ENCODE data around the gene RNF41.
A peak's percentile ranks its signal among the peaks of the same experiment; 100 is the strongest.
"Not testable (repeated sequence)": the region's sequence is repeated elsewhere in the genome, so short reads cannot be mapped to it uniquely, and the experiment has no call there.

RNF41 gene

DNA sequence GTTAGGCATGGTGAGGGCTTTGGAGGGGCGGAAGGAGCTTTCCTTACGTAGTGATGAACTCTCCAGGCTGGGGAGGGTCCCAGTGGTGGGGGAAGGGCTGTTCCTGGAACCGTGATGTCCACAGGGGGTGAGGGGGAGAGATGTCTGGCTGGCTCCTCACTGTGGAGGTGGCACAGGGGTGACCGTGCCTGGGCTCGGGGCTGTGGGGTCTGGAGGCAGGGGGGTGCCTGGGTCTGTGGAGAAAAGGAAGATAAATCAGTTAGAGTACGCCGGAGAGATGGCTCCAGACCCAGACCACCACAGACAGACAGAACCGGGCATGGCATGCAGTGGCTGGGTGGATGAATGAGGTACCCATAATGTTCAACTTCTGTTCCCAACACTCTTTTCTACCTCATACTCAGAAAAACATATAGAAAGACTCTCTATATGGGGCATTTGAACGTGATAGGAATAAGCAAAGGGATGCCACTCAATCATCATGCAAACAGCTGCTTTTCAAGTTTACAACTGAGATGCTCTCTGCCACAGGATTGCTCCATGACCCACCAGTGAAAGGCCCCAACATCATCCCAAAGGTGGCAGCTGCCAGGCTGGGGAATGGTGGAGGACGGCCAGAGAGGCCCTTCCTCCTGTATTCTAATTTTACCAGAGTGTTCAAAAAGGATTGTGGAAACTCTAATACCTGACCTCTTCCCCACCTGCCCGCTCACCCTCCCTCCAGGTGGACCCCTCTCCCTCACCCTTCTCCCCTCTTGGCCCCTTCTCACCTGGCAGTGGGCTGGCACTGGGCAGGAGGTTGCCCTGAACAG, 58.0 kb downstream of the RNF41 start:
- no peak for DNase-seq

GRCh38 chr12:56162468-56163290, 59.0 kb downstream of the RNF41 start:
- no peak for DNase-seq

DNA sequence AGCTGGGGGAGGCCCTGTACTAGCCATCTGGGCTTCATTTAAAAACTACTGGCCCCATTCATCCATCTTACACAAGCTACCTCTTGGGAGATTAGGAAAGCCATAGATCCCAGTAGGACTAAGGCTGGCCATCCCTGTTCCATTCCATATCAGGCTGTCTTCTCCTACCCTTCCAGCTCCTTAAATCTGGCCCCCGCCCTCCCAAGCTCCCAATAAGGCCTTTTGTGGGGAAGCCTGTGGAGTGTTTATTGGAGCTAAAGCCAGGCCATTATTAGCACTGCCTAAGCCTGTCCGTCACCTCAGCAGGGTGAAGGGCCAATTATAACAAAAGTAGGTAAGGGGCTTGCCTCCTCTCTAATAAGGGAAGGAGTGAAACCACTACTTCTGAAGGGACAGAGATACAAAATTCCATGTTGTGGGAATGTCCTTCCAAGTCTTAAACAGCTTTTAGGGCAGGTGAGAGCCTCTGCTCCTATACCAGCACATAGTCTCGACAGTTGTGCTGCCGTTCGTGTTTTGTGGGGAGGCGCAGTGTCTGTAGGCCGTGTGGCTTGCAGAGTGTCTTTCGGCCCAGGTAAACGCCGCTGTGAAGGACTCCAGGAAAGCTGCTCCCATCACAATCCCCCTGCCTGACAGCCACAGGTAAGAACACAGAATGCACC, 59.9 kb downstream of the RNF41 start:
- no peak for DNase-seq

- no peak for DNase-seq
Observed at GRCh38 chr12:56160894-56161689, 60.6 kb downstream of the RNF41 start.

DNA sequence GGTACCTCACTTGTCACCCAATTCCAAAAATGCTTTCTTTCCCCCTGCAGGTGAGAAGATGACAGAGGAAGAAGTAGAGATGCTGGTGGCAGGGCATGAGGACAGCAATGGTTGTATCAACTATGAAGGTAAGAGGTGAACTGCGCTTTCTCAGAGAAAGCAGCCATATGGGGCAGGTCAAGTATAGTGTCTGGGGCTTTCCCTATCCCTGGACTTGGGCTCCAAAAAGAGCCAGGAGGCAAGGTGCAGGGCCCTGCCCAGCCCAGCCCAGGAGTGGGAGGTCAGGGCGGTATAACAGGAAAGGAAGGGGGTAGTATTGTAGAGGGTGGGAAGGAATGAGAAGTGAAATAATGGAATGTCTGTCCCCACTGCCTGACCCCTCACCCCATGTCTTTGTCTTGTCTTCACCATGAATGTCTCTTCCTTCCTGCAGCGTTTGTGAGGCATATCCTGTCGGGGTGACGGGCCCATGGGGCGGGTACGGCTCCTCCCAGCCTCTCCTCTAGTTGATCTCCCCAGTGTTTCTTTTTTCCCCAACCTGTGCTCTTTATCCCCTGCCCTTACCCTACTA, 61.4 kb downstream of the RNF41 start:
- DNase-seq: peak; percentile 79

DNA sequence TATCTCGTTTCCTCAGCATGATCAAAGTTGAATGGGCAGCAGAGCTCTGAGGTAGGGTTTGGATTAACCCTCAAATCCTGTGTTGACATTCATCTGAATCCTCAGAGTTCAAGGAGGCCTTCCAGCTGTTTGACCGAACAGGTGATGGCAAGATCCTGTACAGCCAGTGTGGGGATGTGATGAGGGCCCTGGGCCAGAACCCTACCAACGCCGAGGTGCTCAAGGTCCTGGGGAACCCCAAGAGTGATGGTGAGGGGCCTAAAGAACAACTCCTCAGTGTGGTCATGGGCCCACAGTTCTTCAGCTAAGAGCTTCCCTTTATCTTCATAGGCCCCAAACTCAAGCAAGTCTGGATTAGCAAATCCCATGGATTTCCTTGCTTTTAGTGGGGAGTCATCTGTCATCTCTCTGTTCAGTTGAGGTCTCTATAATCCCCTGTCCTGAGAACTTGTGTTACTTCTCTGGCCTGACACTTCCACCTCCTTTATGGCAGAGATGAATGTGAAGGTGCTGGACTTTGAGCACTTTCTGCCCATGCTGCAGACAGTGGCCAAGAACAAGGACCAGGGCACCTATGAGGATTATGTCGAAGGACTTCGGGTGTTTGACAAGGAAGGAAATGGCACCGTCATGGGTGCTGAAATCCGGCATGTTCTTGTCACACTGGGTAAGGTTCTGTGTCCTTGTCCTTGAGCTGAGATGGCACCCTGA, 62.1 kb downstream of the RNF41 start:
- no peak for DNase-seq

DNA sequence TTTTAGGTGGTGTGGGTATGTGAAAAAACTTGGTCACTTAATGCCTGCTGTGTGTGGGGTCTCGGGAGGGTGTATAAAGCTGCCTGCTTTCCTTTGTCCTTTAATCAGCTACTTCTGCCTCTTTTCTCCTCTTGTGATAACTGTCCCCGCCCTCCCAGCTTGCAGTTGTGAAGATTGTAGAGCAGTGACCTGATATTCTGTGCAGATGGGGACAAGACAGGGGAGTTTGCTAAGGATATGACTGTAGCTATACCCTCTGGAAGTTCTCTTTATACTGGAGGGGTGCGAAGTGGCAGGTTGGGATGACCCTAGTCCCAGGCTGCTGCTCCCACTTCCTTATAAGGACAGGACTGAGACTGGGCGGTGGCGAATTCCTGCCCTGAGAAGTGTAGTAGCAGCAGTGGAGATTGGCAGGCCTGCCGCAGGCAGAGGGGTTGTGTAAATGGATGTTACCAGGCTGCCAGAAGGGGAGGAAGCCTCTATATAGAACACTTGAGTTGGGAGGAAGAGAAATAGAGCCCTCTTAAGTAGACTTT, 62.7 kb downstream of the RNF41 start:
- peak; percentile 54 for DNase-seq

DNA sequence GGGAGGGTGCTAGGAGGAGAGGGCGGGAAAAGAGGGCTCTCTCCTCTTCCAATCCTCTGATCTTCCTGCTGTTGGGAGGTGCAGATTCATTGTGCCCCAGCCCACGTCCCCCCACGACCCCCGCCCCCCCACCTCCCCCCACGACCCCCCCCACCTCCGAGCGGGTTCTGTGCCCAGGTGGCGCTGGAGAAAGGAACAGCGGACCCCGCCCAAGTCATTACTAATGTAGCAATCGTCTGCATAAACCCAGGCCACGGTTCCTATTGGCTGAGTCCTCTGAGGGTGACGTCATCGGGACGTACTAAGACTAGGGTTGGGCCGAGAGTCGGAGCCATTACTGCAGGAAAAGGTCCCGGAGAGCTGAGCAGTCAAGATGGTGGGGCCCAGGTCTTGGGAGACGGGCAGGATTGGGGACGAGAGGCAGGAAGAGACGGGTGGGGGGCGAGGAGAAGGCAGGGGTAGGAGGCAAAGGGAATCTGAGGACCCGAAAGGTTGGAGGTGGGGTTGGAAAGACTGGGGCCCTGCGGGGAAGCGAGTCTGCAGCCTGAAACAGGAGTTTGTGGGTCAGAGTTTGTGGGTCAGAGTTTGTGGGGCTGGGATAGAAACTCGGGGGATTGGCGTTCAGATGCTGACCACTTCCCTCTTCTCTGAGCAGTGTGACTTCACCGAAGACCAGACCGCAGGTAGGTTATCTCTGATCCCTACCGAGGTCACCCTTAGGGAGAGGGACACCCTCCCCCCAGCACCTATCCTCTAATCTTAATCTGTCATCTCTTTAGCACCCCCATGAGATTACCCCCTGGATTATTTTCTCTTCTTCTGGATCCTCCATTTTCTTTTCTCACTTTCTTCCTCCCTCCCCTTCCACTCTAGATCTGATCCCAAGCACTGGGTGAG, 63.4 kb downstream of the RNF41 start, which contains the start of gene MYL6:
TSS of gene MYL6 (plus strand) at position 331 of the 897 bp plus-strand sequence. CDS start at position 374, 43 bp downstream.
- peak; percentile 98 for DNase-seq

DNA sequence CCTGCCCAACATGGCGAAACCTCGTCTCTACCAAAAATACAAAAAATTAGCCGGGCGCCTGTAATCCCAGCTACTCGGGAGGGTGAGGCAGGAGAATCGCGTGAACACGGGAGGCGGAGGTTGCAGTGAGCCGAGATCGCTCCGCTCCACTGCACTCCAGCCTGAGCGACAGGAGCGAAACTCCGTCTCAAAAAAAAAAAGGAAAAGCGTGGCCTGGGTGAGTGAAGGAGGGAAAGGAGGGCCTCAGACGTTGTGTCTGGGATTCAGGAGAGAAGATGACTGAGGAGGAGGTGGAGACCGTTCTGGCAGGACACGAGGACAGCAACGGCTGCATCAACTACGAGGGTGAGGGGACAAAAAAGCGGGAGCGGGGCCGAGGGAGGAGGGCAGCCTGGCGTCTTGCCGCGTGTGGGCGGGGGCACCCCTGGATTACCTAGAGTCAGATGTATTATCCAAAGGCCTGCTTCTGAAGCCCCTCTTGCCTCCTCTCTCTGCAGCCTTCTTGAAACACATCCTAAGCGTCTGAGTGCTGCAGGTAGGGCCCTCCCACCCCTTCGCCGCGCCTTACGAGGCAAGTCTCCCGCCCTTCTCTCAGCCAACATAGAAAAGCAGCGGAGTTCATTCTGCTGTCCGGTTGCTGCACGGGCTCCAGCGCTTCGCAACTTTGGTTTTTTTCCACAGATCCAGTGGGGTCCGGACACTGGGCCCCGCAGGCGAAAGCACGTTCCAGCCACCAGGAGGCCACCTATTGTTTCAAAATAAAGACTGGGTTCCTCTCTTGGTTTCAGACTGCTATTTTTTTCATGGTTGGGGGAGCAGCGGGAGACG, 64.3 kb downstream of the RNF41 start:
- peak; percentile 70 for DNase-seq

- DNase-seq: not testable (repeated sequence)
Observed at GRCh38 chr12:56156464-56157200, 65.1 kb downstream of the RNF41 start.

DNA sequence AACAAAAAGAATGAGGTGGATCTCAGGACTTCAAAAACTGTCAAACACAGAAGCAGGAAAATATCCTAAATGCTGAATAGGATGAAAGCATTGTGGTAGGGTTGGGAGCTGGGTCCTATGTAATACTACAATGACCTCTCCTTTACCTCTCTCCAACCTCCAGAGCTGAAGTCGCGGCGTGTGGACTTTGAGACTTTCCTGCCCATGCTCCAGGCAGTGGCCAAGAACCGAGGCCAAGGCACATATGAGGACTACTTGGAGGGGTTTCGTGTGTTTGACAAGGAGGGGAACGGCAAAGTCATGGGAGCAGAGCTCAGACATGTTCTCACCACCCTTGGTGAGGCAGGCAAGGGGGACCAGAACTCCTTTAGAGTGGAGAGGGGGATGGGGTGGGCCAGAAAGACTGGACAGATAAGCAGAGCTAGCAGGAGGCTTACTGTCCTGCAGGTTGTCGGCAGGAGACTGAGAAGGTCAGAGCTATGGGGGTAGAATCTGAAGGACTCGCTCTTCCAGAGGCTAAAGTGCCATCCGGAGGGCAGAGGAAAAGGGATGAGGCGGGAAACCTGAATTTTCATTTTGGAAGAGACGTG, 66.4 kb downstream of the RNF41 start:
- DNase-seq: no peak

- no peak for DNase-seq
Observed at GRCh38 chr12:56154818-56155217, 66.9 kb downstream of the RNF41 start.

DNA sequence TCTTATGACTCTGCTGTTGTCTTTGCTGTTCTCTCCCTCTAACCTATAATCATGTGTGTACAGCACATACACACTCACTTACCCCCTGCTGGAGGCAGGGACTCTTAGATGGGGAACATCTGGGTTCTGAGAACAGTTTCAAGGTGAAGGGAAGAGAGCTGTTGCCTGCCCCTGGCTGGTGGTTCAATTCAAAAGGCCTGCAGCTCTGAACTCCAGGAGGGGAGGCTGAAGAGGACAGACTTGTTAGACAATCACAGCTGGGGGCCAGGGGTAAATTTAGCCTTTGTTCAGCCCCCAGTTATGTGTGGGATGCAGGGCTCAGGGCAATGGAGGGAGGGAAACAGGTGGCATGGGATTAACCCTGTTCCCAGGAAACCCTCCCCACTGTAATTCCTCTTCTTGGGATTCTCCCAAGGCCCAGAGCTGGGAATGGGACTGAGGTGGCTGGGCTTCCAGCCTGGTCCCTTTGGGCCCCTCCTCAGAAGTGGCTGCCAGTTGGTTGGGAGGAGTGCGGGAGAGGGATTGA, 67.4 kb downstream of the RNF41 start:
- no peak for DNase-seq

- DNase-seq: no peak
Observed at GRCh38 chr12:56153678-56154065, 68.0 kb downstream of the RNF41 start.

- DNase-seq: no peak
Observed at GRCh38 chr12:56152756-56153677, 68.7 kb downstream of the RNF41 start.

Measured in activated CD4-positive, alpha-beta T cell treated with anti-CD3 and anti-CD28 coated beads, Interleukin-10, Interleukin-2, amounts not matched to agents 100 ng/mL and 50 ng/mL, durations not matched to agents 16 hours and 8 hours (primary cell).